K562 (cell line): Measurements from ENCODE around the gene PRPF8. TPM values are rescaled to one million over a fixed set of nuclear protein-coding genes. Genes with fewer than 3 reads are reported as not detected.

Source experiments
- CHAMP1 ChIP-seq: fragments of 450-650 bp; IDR thresholded peaks from 2 replicates; pipeline ENCODE4 v1.6.1; 2016; ENCODE audit warnings: mild to moderate bottlenecking
- ELF4 ChIP-seq: fragments of 450-650 bp; formaldehyde crosslinking; IDR thresholded peaks from 2 replicates; pipeline ENCODE4 v1.4.0; 2022; ENCODE audit warnings: missing genetic modification characterization
- KDM2B ChIP-seq: fragments of 250-450 bp; sonication (Bioruptor Pico); IDR thresholded peaks from 2 replicates; pipeline ENCODE4 v1.8.0; 2021; ENCODE audit warnings: mild to moderate bottlenecking, moderate library complexity
- MGA ChIP-seq: fragments of 450-650 bp; IDR thresholded peaks from 2 replicates; pipeline ENCODE4 v1.6.1; 2016; ENCODE audit warnings: mild to moderate bottlenecking, moderate library complexity
- NKRF ChIP-seq: fragments of 450-650 bp; IDR thresholded peaks from 2 replicates; pipeline ENCODE4 v1.6.1; 2016; ENCODE audit warnings: borderline replicate concordance
- PML ChIP-seq: IDR thresholded peaks from 2 replicates; pipeline ENCODE4 v1.6.1; 2012; ENCODE audit warnings: low read length, inconsistent platforms
- PPARD ChIP-seq: fragments of 250-450 bp; sonication (Bioruptor Pico); IDR thresholded peaks from 2 replicates; pipeline ENCODE4 v1.8.0; 2022; ENCODE audit warnings: inconsistent platforms, mild to moderate bottlenecking, moderate library complexity
- PREB ChIP-seq: sonication (generic); formaldehyde crosslinking; IDR thresholded peaks from 2 replicates; pipeline ENCODE4 v1.8.1; 2023; ENCODE audit warnings: mild to moderate bottlenecking, missing genetic modification reagents
- PURB ChIP-seq: sonication (generic); formaldehyde crosslinking; IDR thresholded peaks from 2 replicates; pipeline ENCODE4 v1.9.0; 2021; ENCODE audit warnings: low read depth, mild to moderate bottlenecking, missing genetic modification reagents
- ZNF184 ChIP-seq: sonication (generic); formaldehyde crosslinking; IDR thresholded peaks from 2 replicates; pipeline ENCODE4 v1.5.0; 2020; ENCODE audit warnings: missing genetic modification reagents
- polyA plus RNA-seq, 8 experiments: library from polyadenylated mRNA; depleted of rRNA in 4 of 8; stranded (reverse) in 5 of 8; unstranded in 3 of 8; fragments of >200 nt; fragmentation: Nextera tagmentation in 2 of 8; fragmentation: Illumina TruSeq in 1 of 8; extraction: Ambion mirVana in 2 of 8; extraction: Trizol in 1 of 8; gene quantifications; 2 replicates each; pipeline versions ENCODE4 v1.2.1 to v1.2.3, GENCODE V29; 2011 to 2014; ENCODE audit warnings: inconsistent platforms in 1 of 8, missing spikeins in 1 of 8
- total RNA-seq, 7 experiments: library from RNA; depleted of rRNA in 6 of 7; stranded (reverse); fragments of >200 nt in 6 of 7; fragmentation: Illumina TruSeq in 2 of 7; extraction: Trizol in 2 of 7; gene quantifications; 2 replicates each; pipeline versions ENCODE4 v1.2.1 to v1.2.3, GENCODE V29; 2011 to 2021; ENCODE audit warnings: low replicate concordance in 1 of 7

PRPF8 gene
- total and polyA plus RNA-seq, 9 of the 15 experiments (the other 6 are each of a cell fraction or from before 2014, with no cell fraction given): 64.3 to 294 (median 85.9) TPM

GRCh38 chr17:1716912-1717695 lies 32.4 kb upstream of the PRPF8 start (continued):
- TF ChIP-seq PREB (no peak), PPARD (CRISPR knock-in tag) (no peak), PURB (CRISPR knock-in tag) (no peak), MGA (peak; percentile 60; the same call in 1 of the 2 replicates), ZNF184 (no peak), CHAMP1 (no peak), ELF4 (CRISPR knock-in tag) (no peak), PML (no peak; the same call in 1 of the 2 replicates), NKRF (peak; percentile 77), KDM2B (no peak)
